Urothelium cell line (cell line): Measurements from ENCODE around the gene SRY.
"Not testable (repeated sequence)": the region's sequence is repeated elsewhere in the genome, so short reads cannot be mapped to it uniquely, and the experiment has no call there.

ENCODE experiments used
- DNase-seq: peaks from one replicate; pipeline ENCODE4 v3.0.0; 2011; ENCODE audit warnings: low spot score, mixed read lengths
- FAIRE-seq: peaks from 2 replicates; lab custom pipeline; 2011; peaks lifted over from hg19 to GRCh38; lab: Jason Lieb, UNC

The SRY gene

GRCh38 chrY:2787600-2787999 lies at the start of gene SRY:
Gene SRY, minus strand, starts transcription at chrY:2787682. Its CDS starts 79 bp downstream, at chrY:2787603.
- DNase-seq, result no peak
- FAIRE-seq, result no peak

GRCh38 chrY:2837078-2837477 lies 49.6 kb upstream of the SRY start:
- DNase-seq, result no peak
- FAIRE-seq, result no peak

GRCh38 chrY:2835230-2835629 lies 47.7 kb upstream of the SRY start:
- DNase-seq (no peak), FAIRE-seq (no peak)

- DNase-seq (no peak), FAIRE-seq (no peak)
These were observed 41.0 kb upstream of the SRY start for GRCh38 chrY:2828497-2828896.

GRCh38 chrY:2824471-2824870 lies 37.0 kb upstream of the SRY start:
- FAIRE-seq, result no peak

GRCh38 chrY:2817146-2817896 lies 29.8 kb upstream of the SRY start:
- not testable (repeated sequence) for FAIRE-seq

More at GRCh38 chrY:2824471-2824870, 37.0 kb upstream of the SRY start:
- DNase-seq, result no peak

GRCh38 chrY:2800246-2800645 lies 12.8 kb upstream of the SRY start:
- no peak for FAIRE-seq
- no peak for DNase-seq

More at GRCh38 chrY:2817146-2817896, 29.8 kb upstream of the SRY start:
- not testable (repeated sequence) for DNase-seq

- no peak for FAIRE-seq
These were observed 10.5 kb upstream of the SRY start for GRCh38 chrY:2797991-2798390.

GRCh38 chrY:2796977-2797523 lies 9.6 kb upstream of the SRY start:
- DNase-seq (no peak), FAIRE-seq (no peak)

More at GRCh38 chrY:2797991-2798390, 10.5 kb upstream of the SRY start:
- no peak for DNase-seq

GRCh38 chrY:2789756-2790155 lies 2.3 kb upstream of the SRY start:
- DNase-seq (no peak), FAIRE-seq (no peak)

GRCh38 chrY:2786876-2787512 lies 488 bp downstream of the SRY start:
- FAIRE-seq, result no peak
- no peak for DNase-seq
